Measurements from ENCODE around the gene QARS1.

QARS1 gene

GRCh38 chr3:49104427-49105291 lies at the start of gene QARS1:
Gene QARS1 (minus strand): TSS chr3:49104757. CDS start chr3:49104733, 24 bp downstream.
- no peak within 1 kb of the TSS; the same call in 1 of the 2 replicates for H2AFZ ChIP-seq (ENCODE audit: low read length)
- no peaks in the 10 kb centered on the region for H3F3A ChIP-seq (ENCODE audit: insufficient read depth, low read length)
- no peaks in the 10 kb centered on the region for H3K9me2 ChIP-seq (ENCODE audit: low read depth, low read length)
- H3K27me3 ChIP-seq (ENCODE audit: insufficient read depth, low read length) = no peaks in the 10 kb centered on the region
- H3K9me3 ChIP-seq (ENCODE audit: low read length) = no peaks in the 10 kb centered on the region
- H3K79me2 ChIP-seq (ENCODE audit: insufficient read depth, low read length) = peaks cover 10% of the 10 kb centered on the region; the same call in 1 of the 2 replicates
- H4K20me1 ChIP-seq (ENCODE audit: insufficient read depth, low read length) = no peaks in the 10 kb centered on the region
- H3K4me3 ChIP-seq (ENCODE audit: low read depth, low read length, poor library complexity, severe bottlenecking) = peak within 1 kb of the TSS; percentile 94
- H3K27ac ChIP-seq (ENCODE audit: low read depth, low read length, poor library complexity, severe bottlenecking) = peak within 1 kb of the TSS; percentile 76
- peaks cover 53% of the 10 kb centered on the region for H3K36me3 ChIP-seq (ENCODE audit: insufficient read depth, low read length)
- peak within 1 kb of the TSS; percentile 99 for H3K9ac ChIP-seq (ENCODE audit: low read length)
- H3K4me2 ChIP-seq (ENCODE audit: low read length) = peak within 1 kb of the TSS; percentile 92
- peaks cover 20% of the 10 kb centered on the region for H3K4me1 ChIP-seq (ENCODE audit: insufficient read depth, low read length, severe bottlenecking)
- no peak for TF ChIP-seq EZH2 (IDR thresholded peaks at IDR 0.05; ENCODE audit: borderline replicate concordance, low read length)
- TF ChIP-seq, protein P1, sequence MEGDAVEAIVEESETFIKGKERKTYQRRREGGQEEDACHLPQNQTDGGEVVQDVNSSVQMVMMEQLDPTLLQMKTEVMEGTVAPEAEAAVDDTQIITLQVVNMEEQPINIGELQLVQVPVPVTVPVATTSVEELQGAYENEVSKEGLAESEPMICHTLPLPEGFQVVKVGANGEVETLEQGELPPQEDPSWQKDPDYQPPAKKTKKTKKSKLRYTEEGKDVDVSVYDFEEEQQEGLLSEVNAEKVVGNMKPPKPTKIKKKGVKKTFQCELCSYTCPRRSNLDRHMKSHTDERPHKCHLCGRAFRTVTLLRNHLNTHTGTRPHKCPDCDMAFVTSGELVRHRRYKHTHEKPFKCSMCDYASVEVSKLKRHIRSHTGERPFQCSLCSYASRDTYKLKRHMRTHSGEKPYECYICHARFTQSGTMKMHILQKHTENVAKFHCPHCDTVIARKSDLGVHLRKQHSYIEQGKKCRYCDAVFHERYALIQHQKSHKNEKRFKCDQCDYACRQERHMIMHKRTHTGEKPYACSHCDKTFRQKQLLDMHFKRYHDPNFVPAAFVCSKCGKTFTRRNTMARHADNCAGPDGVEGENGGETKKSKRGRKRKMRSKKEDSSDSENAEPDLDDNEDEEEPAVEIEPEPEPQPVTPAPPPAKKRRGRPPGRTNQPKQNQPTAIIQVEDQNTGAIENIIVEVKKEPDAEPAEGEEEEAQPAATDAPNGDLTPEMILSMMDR (IDR thresholded peaks at IDR 0.05; ENCODE audit: low read length) = no peak

DNA sequence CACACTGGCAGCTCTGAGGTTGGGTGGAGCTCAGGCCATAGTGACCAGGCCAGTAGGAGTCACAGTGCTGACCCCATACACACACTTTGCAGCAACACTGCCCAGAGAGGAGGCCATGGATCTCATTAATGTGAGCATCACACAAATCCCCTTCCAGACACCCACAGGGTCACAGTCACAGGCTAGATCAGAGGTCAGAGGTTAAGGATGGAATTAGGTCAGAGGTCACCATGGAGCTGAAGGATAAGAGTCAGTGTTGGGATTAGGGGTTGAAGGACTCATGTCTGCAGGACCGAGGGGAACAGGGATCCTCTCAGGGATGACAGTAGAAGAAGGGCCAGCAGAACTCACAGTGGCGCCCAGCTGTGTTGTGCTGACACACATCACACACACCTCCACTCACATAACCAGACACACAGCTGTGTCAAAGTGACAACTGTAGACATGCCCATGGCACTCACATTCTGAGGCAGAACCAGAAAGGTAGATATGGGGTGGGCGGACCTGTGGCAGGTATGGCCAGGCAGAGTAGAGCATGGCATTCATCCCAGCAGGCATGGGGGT lies 48.9 kb upstream of the QARS1 start:
- H3K27ac ChIP-seq (ENCODE audit: low read depth, low read length, poor library complexity, severe bottlenecking) = no peak overlapping the region
- H3K36me3 ChIP-seq (ENCODE audit: insufficient read depth, low read length) = no peaks in the 10 kb centered on the region
- TF ChIP-seq, protein P1 (IDR thresholded peaks at IDR 0.05; ENCODE audit: low read length) = no peak
- no peak for TF ChIP-seq EZH2 (IDR thresholded peaks at IDR 0.05; ENCODE audit: borderline replicate concordance, low read length)
- no peak overlapping the region for H3K4me2 ChIP-seq (ENCODE audit: low read length)
- H3K4me1 ChIP-seq (ENCODE audit: insufficient read depth, low read length, severe bottlenecking) = no peaks in the 10 kb centered on the region
- no peaks in the 10 kb centered on the region for H3K27me3 ChIP-seq (ENCODE audit: insufficient read depth, low read length)
- no peak overlapping the region for H3K4me3 ChIP-seq (ENCODE audit: low read depth, low read length, poor library complexity, severe bottlenecking)
- no peaks in the 10 kb centered on the region for H4K20me1 ChIP-seq (ENCODE audit: insufficient read depth, low read length)
- H2AFZ ChIP-seq (ENCODE audit: low read length) = no peak overlapping the region
- H3K9me2 ChIP-seq (ENCODE audit: low read depth, low read length) = no peaks in the 10 kb centered on the region
- no peaks in the 10 kb centered on the region for H3K79me2 ChIP-seq (ENCODE audit: insufficient read depth, low read length)
- no peak overlapping the region for H3K9ac ChIP-seq (ENCODE audit: low read length)
- no peaks in the 10 kb centered on the region for H3K9me3 ChIP-seq (ENCODE audit: low read length)
- no peaks in the 10 kb centered on the region for H3F3A ChIP-seq (ENCODE audit: insufficient read depth, low read length)

DNA sequence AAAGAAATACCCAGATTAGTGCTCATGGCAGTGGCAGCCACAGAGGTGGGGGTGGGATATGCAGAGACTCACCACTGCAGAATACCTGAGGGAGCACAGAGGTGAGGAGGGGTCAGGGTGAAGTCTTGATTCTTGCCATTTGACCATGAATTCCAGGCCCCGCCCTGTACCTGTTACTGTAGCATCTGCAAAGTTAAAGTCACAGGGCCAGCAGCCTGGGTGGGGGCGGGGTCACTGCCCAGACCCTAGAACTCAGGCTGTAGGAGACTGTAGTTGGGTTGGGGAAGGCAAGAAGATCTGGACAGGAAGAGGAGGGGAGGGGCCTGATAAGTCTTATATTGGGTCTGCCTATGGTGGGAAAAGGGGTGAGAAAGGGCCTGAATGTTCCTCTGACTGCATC lies 47.1 kb upstream of the QARS1 start:
- no peak for TF ChIP-seq EZH2 (IDR thresholded peaks at IDR 0.05; ENCODE audit: borderline replicate concordance, low read length)
- TF ChIP-seq, protein P1 (IDR thresholded peaks at IDR 0.05; ENCODE audit: low read length) = no peak
- Histone ChIP-seq H3K27me3 (ENCODE audit: insufficient read depth, low read length) (no peaks in the 10 kb centered on the region), H3K27ac (ENCODE audit: low read depth, low read length, poor library complexity, severe bottlenecking) (no peak overlapping the region), H4K20me1 (ENCODE audit: insufficient read depth, low read length) (no peaks in the 10 kb centered on the region), H3F3A (ENCODE audit: insufficient read depth, low read length) (no peaks in the 10 kb centered on the region), H3K79me2 (ENCODE audit: insufficient read depth, low read length) (no peaks in the 10 kb centered on the region), H3K9me3 (ENCODE audit: low read length) (no peaks in the 10 kb centered on the region), H2AFZ (ENCODE audit: low read length) (no peak overlapping the region), H3K4me3 (ENCODE audit: low read depth, low read length, poor library complexity, severe bottlenecking) (no peak overlapping the region), H3K9me2 (ENCODE audit: low read depth, low read length) (no peaks in the 10 kb centered on the region), H3K36me3 (ENCODE audit: insufficient read depth, low read length) (no peaks in the 10 kb centered on the region), H3K4me2 (ENCODE audit: low read length) (no peak overlapping the region), H3K9ac (ENCODE audit: low read length) (no peak overlapping the region), H3K4me1 (ENCODE audit: insufficient read depth, low read length, severe bottlenecking) (no peaks in the 10 kb centered on the region)
